UCSD-AML1 (cell line): ENCODE results near the gene SCN2A.

ENCODE experiments used
- DNase-seq: peaks from one replicate; lab custom pipeline; 2025; ENCODE audit not compliant: unreplicated experiment; lab: John Stamatoyannopoulos, UW

SCN2A gene

DNA sequence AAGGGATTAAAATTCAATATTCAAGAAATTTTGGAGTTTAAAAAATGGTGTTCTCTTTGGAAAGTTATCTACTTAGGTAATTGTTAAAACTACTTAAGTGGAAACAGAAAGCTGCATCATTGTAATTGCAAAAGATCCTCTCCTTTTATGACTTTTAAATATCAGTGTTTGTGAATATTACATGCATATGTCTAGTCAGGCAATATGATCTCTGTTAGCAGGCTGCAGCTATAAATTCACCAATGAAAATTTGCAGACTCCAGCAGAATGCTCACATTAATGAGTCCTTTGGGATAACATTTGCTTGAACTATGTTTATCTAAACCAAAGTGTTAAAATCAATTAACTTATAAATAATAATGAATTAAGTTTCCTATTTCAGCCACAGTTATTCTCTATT, 171.1 kb downstream of the SCN2A start:
- no peak for DNase-seq

DNA sequence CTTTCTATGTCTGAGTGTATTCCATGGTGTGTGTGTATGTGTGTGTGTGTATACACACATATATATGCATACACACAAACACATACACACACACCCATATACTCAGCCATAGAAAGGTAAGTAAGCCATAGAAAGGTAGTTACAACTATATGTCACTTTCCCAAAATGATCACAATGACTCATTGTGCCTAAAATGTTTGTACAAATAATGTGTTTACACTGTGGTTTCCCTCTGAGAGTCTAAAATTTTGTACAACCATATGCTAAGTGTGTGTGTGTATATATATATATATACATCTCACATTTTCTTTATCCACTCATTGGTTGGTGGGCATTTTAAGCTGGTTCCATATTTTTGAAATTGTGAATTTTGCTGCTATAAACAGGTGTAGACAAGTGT, 175.0 kb downstream of the SCN2A start:
- no peak for DNase-seq

DNA sequence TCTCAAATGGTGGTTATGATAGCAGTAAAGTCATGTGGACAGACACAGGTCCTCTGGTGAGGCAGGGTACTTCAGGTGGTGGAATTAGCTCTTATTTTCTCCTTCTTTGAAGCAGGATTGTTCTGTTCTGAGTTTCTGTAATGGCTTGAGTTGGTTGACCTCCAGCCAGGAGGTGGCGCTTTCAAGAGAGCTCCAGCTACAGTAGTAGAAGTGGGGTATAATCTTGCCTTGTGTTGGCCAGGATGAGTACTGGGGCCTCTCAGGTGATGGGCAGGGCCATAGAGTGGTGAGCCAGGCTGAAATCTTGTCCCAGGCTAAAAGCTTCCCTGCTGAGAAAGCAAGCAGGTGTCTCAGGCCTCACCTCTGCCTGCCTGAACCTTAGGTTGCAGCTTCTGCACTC, 177.8 kb downstream of the SCN2A start:
- no peak for DNase-seq

DNA sequence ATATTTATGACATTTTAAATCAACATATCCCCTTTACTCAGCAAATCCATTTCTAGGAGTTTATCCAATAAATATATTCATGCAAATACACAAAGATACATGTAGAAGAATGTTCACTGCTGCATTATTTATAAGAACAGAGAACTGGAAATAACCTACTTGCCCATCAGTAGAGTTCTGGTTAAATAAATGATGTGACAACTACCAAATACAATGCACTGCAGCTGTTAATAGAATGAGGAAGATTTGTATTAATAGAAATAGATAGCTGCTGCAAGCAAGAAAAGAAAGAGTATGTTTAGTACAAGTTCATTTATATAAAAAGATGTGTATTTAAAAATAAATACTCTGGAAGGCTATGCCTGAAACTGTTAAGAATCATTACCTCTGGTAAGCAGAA, 181.0 kb downstream of the SCN2A start:
- DNase-seq: no peak

DNA sequence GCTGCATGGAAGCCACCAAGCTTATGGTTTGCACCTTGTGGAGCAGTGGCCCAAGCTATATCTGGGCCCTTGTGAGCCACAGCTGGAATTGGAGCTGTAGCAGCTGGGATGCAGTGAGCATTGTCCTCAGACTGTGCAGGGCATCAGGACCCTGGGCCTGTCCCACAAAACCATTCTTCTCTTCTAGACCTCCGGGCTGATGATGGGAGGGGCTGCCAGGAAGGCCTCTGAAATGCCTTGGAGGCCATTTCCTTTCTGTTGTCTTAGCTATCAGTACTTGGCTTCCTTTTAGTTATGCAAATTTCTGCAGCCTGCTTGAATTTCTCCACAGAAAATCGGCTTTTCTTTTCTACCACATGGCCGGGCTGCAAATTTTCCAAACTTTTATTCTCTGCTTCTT, 183.9 kb downstream of the SCN2A start:
- DNase-seq: no peak

DNA sequence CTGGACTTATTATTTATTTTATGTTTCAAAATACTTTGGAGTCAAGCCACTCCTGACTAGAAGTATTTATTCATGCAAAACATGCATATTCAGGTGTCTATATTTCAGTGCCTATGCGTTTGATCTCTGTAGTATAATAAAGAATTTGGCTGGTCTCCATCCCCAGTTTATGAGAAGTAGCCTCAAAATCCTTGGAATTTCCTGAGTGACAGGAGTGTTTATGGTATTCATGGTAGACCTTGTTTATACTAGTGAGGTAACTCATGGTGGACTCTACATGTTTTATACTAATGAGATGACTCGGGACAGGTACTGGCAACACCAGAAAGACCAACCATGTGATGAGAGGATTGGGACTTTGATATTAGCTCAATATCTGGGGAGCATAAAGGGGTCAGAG, 186.3 kb downstream of the SCN2A start:
- DNase-seq: no peak

DNA sequence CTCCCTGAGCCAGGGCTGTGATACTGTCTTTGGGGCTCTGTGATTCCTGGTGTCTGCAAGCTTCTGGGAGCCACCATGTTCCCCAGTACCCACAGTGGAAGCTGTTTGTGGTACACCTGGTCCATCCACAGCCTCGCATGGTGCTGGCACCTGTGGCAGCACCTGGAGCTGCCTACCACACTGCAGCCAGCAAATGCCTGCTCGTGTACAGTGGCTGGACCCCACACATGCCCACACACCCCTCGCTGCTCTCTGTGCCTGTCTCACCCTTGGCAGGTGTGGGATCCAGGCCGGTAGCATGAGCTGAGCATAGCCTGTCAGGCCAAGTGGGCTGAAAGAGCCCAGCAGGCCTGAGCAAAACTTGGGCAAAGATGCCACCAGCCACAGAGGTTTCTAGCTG, 188.5 kb downstream of the SCN2A start:
- no peak for DNase-seq

DNA sequence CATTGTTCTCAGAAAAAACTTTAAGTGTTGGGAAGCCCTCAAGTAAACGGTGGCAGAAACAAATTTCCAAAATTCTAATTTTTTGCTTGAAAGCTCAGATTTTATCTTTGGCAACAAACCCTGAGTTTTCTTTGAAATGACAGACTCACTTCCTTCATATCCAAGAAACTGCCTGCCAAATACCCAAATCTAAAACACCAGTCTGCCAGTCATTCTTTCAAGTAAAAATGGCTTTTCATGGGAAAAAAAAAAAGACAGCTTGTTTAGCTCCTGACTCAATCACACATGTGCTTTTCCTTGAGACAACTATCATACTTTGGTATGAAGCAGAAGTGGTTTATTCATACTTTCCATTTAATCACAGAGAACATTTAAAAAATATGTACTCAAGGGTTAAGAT, 189.7 kb downstream of the SCN2A start:
- DNase-seq: no peak

DNA sequence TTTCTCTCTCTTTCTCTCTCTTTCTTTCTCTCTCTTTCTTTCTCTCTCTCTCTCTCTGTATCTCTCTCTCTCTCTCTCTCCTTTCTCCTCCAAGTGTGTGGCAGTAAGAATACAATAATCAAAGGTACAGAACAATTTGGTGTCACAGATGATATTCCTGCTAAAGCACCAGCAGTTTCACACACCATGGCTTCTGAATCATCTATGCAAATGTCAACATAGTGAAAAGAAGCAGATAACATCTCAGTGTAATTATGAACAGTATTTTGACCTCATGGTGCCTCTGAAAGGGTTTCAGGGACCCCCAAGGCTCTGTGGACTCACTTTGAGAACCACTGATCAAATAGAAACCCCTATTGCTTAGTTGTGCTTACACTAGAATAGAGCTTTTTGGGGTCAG, 191.8 kb downstream of the SCN2A start:
- DNase-seq: no peak

DNA sequence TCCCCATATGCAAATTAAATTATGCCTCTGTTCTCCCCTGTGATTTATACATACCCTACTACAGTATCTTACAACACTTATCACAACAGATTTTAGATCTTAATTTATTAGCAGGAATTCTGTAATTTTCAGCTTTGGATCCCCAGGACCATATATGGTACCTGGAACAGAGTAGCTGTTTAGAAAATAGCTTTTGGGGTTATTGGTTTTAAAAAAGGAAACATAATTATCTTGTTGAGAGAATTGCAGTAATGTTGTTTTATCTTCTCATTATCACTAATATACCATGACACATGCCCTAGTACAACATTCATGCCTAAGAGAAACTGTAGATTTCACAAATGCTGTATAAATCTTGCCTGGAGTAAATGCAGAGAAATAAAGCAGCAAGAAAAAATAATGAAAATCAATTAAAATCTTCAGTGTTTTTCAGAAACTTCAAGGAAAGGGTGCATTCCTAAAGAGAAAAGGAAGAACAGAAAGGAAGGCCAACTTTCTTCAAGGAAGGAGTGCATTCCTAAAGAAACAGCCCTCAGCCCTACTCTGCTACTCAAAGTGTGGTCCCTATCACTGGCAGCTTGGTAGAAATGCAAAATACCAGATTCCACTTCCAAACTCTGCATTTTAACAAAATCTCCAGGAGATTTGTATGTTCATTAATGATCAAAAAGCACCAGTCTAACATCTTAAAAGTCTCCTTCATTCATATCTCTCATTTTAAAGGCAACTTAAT, 193.2 kb downstream of the SCN2A start:
- DNase-seq: no peak

DNA sequence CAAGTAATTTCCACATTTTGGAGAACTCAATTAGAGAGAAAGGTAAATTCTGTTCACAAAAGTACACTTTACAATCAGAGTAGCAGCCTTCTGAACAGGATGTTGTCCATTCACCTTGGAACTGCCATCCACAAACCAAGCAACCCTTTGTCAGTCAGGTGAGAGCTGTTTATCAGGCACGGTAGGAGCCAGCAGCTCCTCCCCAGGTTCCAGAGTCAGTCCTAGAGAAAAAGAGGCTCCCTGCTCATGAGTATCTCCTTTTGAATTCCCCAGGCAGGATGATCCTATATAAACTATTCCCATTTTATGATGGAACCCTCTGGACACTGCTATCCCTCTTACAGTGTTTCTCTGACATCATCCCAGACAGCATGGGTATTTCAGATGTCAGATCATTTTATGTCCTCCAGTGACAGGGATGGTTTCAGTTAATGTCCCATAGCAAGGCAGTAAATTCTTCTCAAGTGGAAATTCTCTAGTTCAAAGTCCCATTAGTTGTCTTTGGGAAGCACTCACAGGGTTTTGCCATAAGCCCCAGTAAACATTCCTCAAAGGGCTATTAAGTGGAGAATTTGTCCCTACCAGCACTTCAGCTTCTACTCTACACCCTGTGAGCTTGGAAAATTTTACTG, 195.8 kb downstream of the SCN2A start:
- no peak for DNase-seq

DNA sequence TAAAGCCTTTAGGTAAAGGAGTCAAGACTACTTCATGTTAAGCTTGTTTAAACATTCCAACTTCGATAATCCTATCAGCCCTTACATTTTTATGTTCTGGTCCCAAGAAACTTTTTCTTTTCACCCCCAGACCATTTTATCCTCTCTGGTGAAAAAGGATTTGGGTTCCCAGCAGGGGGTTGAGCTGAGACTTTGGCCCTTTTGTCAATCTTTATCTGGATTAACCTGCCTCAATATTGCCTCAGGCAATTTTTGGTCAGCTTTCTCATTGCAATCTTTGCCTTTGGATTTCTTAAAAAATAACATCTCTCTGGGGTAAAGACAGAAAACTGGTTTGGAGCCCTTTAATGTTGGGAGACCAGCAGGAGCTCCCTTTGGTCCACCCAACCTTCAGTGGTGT, 196.4 kb downstream of the SCN2A start:
- DNase-seq: no peak

DNA sequence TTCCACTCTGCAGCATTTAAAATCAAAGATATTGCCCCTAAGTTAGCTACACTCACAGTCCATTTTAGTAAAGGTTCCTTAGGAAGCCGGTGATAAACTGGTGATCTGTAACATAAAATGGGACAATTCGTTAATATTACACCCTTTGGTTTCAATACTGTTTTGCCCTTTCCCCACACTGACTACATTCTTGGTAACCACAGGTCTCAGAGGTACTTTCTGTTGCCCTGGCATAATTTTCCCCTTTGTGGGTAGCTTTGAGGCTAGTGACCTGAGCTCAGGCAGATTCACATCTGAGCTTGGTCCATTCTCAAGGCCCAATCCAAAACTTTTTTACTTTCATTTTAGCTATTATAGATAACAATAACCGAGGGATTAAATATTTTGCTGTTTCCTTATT, 197.3 kb downstream of the SCN2A start:
- DNase-seq: no peak

DNA sequence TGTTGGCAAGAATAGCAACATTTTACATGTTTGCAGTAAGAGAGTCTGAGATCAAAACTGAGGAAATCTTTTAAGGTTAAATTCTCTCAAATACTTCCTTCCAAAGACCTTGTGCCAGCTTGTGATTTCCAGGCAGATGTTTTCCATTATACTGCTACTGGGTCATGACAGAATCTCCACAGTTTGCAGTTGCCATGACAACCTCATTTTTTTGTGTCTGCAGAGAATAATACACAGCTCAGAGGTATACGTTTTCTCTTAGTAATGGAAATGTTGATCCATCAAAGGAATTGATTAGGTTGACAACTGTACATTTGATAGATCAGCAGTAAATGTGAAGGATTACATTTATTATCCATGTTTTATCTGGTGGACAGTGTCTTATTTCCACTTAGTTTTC, 201.2 kb downstream of the SCN2A start:
- no peak for DNase-seq
